Neural cell (in vitro differentiated cells): ENCODE data around the gene ANKFY1.

ENCODE experiments used
- CTCF ChIP-seq: fragments of 450-650 bp; IDR thresholded peaks from 2 replicates; pipeline ENCODE4 v1.5.1; 2014; ENCODE audit warnings: antibody characterized with exemption, mild to moderate bottlenecking, moderate library complexity; ENCODE audit not compliant: poor library complexity, severe bottlenecking
- EP300 ChIP-seq: fragments of 450-650 bp; conservative IDR thresholded peaks from 2 replicates; pipeline ENCODE4 v1.6.1; 2014; ENCODE audit warnings: antibody characterized with exemption, mild to moderate bottlenecking, moderate library complexity; ENCODE audit not compliant: poor library complexity, severe bottlenecking
- EZH2 ChIP-seq: fragments of 200-600, 300-800 bp; shearing (Covaris generic), sonication (generic); IDR thresholded peaks from 2 replicates; pipeline ENCODE4 v1.6.1; 2014; ENCODE audit warnings: antibody characterized with exemption, low read length, borderline replicate concordance, mild to moderate bottlenecking; ENCODE audit not compliant: insufficient read depth, poor library complexity, severe bottlenecking
- POLR2AphosphoS5 ChIP-seq: IDR thresholded peaks from 2 replicates; pipeline ENCODE4 v1.6.1; 2012
- REST ChIP-seq: IDR thresholded peaks from 2 replicates; pipeline ENCODE4 v1.6.1; 2012; ENCODE audit warnings: borderline replicate concordance

- no peak for TF ChIP-seq CTCF
- no peak for TF ChIP-seq POLR2AphosphoS5
- no peak for TF ChIP-seq EZH2
- TF ChIP-seq REST = no peak
- TF ChIP-seq EP300 = no peak
These were observed 46.7 kb upstream of the ANKFY1 start for GRCh38 chr17:4310354-4311060.
